Mammary epithelial cell (primary cell): ENCODE data around the gene CASZ1.

Experiments
- CTCF ChIP-seq, 2 donors: IDR thresholded peaks in 1 of 2; conservative IDR thresholded peaks in 1 of 2; 2 replicates each; pipeline ENCODE4 v1.5.1; 2011 to 2012; ENCODE audit warnings: inconsistent platforms in 2 of 2, low read length in 2 of 2, mild to moderate bottlenecking in 2 of 2, control low read depth in 1 of 2, low read depth in 1 of 2; ENCODE audit not compliant: insufficient read depth in 1 of 2; ENCODE audit errors: extremely low read depth in 1 of 2
- EZH2 ChIP-seq: IDR thresholded peaks from 2 replicates; pipeline ENCODE4 v1.6.1; 2012; ENCODE audit warnings: low read length, inconsistent platforms, borderline replicate concordance

GRCh38 chr1:10637834-10638558 is 158.4 kb downstream of the CASZ1 start:
- no peak for TF ChIP-seq CTCF (conservative IDR thresholded peaks at IDR 0.05 in 1 of 2, IDR thresholded peaks at IDR 0.05 in 1 of 2; ENCODE audit: extremely low read depth in 1 of 2, insufficient read depth in 1 of 2, low read depth in 1 of 2, low read length in 2 of 2)
- no peak for TF ChIP-seq EZH2
